ENCODE measurements around the gene GLIPR1L2.

The GLIPR1L2 gene

DNA sequence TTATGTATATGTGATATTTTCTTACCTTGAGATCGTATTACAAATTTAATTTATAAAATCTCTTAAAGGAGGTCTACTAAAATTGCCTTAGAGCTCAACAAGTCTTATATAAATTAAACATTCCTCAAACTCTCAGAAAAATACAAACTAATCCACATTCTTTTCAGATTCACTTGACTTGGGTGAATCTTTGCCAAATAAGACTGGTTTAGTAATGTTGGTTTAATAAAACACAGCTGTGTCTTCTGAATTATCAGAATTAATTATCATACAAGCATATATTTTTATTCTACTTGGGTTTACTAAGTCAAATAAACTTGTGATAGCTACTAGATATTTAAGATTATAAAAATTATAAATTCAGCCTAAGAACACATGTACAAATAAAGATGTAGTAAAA lies 13.3 kb downstream of the GLIPR1L2 start:
- Histone ChIP-seq H2BK12ac (ENCODE audit: low read length in 2 of 2) (no peak overlapping the region), H3K9me3 (ENCODE audit: control insufficient read depth, low read length) (no peaks in the 10 kb centered on the region), H2AFZ (ENCODE audit: low read depth, low read length) (no peak overlapping the region), H3K23ac (ENCODE audit: low read length in 2 of 2) (no peak overlapping the region), H4K91ac (ENCODE audit: low read length) (no peak overlapping the region), H3K4me2 (ENCODE audit: low read length, poor library complexity, severe bottlenecking) (no peak overlapping the region), H3K4me1 (ENCODE audit: control insufficient read depth, insufficient read depth, low read depth, low read length) (no peaks in the 10 kb centered on the region), H3K4ac (ENCODE audit: low read depth in 1 of 2, low read length in 2 of 2) (no peak overlapping the region), H3K9ac (ENCODE audit: low read length) (no peak overlapping the region), H3K27ac (ENCODE audit: low read length, poor library complexity, severe bottlenecking) (no peak overlapping the region), H3K27me3 (ENCODE audit: control insufficient read depth in 1 of 2, insufficient read depth in 1 of 2, low read length in 2 of 2) (no peaks in the 10 kb centered on the region), H2BK5ac (ENCODE audit: low read depth, low read length, poor library complexity, severe bottlenecking) (no peak overlapping the region), H3K18ac (ENCODE audit: low read depth in 1 of 2, low read length in 2 of 2) (no peak overlapping the region), H2AK5ac (ENCODE audit: low read length, severe bottlenecking) (no peak overlapping the region), H3K4me3 (ENCODE audit: insufficient read depth in 1 of 2, low read depth in 1 of 2, low read length in 2 of 2) (no peak overlapping the region), H3K36me3 (ENCODE audit: control insufficient read depth in 1 of 2, insufficient read depth in 2 of 2, low read depth in 1 of 2, low read length in 2 of 2) (no peaks in the 10 kb centered on the region), H3K14ac (ENCODE audit: low read length in 2 of 2) (no peak overlapping the region), H4K8ac (ENCODE audit: low read length) (no peak overlapping the region), H3K79me1 (replicated peaks; ENCODE audit: low read length, poor library complexity, severe bottlenecking) (no peaks in the 10 kb centered on the region), H2BK120ac (ENCODE audit: low read depth, low read length) (no peak overlapping the region), H2BK15ac (ENCODE audit: low read depth, poor library complexity, severe bottlenecking) (no peak overlapping the region)
- WGBS = no CpG with 5 or more reads among the region's 1 CpG
- no peak for DNase-seq

DNA sequence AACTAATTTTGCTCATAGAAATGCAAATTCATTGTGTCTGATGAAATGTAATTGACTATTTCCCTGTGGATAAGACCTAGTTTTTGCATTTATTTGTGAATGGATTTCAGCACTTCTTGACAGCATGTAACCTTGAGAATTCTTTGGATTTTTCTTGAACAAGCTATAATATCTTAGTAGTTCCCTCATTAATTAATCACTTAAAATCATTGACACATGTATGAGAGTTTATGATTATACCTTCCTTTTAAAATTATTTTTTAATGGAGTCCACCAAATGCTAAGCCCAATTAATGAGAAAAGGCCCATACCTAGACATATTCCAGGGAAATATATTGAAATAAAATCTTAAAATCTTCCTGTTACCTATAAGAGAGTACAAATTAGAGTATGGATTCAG lies 16.8 kb downstream of the GLIPR1L2 start:
- Histone ChIP-seq H3K9ac (ENCODE audit: low read length) (no peak overlapping the region), H2BK120ac (ENCODE audit: low read depth, low read length) (no peak overlapping the region), H4K8ac (ENCODE audit: low read length) (no peak overlapping the region), H2AFZ (ENCODE audit: low read depth, low read length) (no peak overlapping the region), H3K18ac (ENCODE audit: low read depth in 1 of 2, low read length in 2 of 2) (no peak overlapping the region), H3K9me3 (ENCODE audit: control insufficient read depth, low read length) (no peaks in the 10 kb centered on the region), H3K27ac (ENCODE audit: low read length, poor library complexity, severe bottlenecking) (no peak overlapping the region), H3K36me3 (ENCODE audit: control insufficient read depth in 1 of 2, insufficient read depth in 2 of 2, low read depth in 1 of 2, low read length in 2 of 2) (no peaks in the 10 kb centered on the region), H3K23ac (ENCODE audit: low read length in 2 of 2) (no peak overlapping the region), H3K4me2 (ENCODE audit: low read length, poor library complexity, severe bottlenecking) (no peak overlapping the region), H3K4me3 (ENCODE audit: insufficient read depth in 1 of 2, low read depth in 1 of 2, low read length in 2 of 2) (no peak overlapping the region), H2BK5ac (ENCODE audit: low read depth, low read length, poor library complexity, severe bottlenecking) (no peak overlapping the region), H3K79me1 (replicated peaks; ENCODE audit: low read length, poor library complexity, severe bottlenecking) (no peaks in the 10 kb centered on the region), H2BK15ac (ENCODE audit: low read depth, poor library complexity, severe bottlenecking) (no peak overlapping the region), H2AK5ac (ENCODE audit: low read length, severe bottlenecking) (no peak overlapping the region), H3K4me1 (ENCODE audit: control insufficient read depth, insufficient read depth, low read depth, low read length) (no peaks in the 10 kb centered on the region), H3K4ac (ENCODE audit: low read depth in 1 of 2, low read length in 2 of 2) (no peak overlapping the region), H2BK12ac (ENCODE audit: low read length in 2 of 2) (no peak overlapping the region), H3K27me3 (ENCODE audit: control insufficient read depth in 1 of 2, insufficient read depth in 1 of 2, low read length in 2 of 2) (no peaks in the 10 kb centered on the region), H4K91ac (ENCODE audit: low read length) (no peak overlapping the region), H3K14ac (ENCODE audit: low read length in 2 of 2) (no peak overlapping the region)
- DNase-seq = no peak

DNA sequence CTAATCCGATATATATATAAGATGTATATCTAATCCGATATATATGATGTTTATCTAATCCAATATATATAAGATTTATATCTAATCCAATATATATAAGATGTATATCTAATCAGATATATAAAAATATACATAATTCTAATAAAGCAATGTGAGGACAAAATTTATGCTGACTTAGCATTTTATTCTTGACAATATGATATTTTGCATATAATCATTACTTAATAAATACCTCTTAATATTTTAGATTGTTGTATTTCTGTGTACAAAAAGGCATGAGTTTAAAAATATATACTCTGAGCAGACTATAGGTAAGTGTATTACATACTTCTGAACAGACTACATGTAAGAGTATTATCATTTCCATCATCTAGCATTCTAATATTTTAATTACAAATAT lies 18.9 kb downstream of the GLIPR1L2 start:
- Histone ChIP-seq H2AK5ac (ENCODE audit: low read length, severe bottlenecking) (no peak overlapping the region), H2BK15ac (ENCODE audit: low read depth, poor library complexity, severe bottlenecking) (no peak overlapping the region), H3K4me2 (ENCODE audit: low read length, poor library complexity, severe bottlenecking) (no peak overlapping the region), H3K27me3 (ENCODE audit: control insufficient read depth in 1 of 2, insufficient read depth in 1 of 2, low read length in 2 of 2) (no peaks in the 10 kb centered on the region), H2BK5ac (ENCODE audit: low read depth, low read length, poor library complexity, severe bottlenecking) (no peak overlapping the region), H2BK120ac (ENCODE audit: low read depth, low read length) (no peak overlapping the region), H3K4me3 (ENCODE audit: insufficient read depth in 1 of 2, low read depth in 1 of 2, low read length in 2 of 2) (no peak overlapping the region), H3K14ac (ENCODE audit: low read length in 2 of 2) (no peak overlapping the region), H4K91ac (ENCODE audit: low read length) (no peak overlapping the region), H2AFZ (ENCODE audit: low read depth, low read length) (no peak overlapping the region), H3K9me3 (ENCODE audit: control insufficient read depth, low read length) (no peaks in the 10 kb centered on the region), H3K27ac (ENCODE audit: low read length, poor library complexity, severe bottlenecking) (no peak overlapping the region), H3K79me1 (replicated peaks; ENCODE audit: low read length, poor library complexity, severe bottlenecking) (no peaks in the 10 kb centered on the region), H3K4ac (ENCODE audit: low read depth in 1 of 2, low read length in 2 of 2) (no peak overlapping the region), H3K36me3 (ENCODE audit: control insufficient read depth in 1 of 2, insufficient read depth in 2 of 2, low read depth in 1 of 2, low read length in 2 of 2) (no peaks in the 10 kb centered on the region), H3K23ac (ENCODE audit: low read length in 2 of 2) (no peak overlapping the region), H4K8ac (ENCODE audit: low read length) (no peak overlapping the region), H3K4me1 (ENCODE audit: control insufficient read depth, insufficient read depth, low read depth, low read length) (no peaks in the 10 kb centered on the region), H2BK12ac (ENCODE audit: low read length in 2 of 2) (no peak overlapping the region), H3K9ac (ENCODE audit: low read length) (no peak overlapping the region), H3K18ac (ENCODE audit: low read depth in 1 of 2, low read length in 2 of 2) (no peak overlapping the region)
- no peak for DNase-seq
- WGBS = no CpG with 5 or more reads among the region's 2 CpGs

DNA sequence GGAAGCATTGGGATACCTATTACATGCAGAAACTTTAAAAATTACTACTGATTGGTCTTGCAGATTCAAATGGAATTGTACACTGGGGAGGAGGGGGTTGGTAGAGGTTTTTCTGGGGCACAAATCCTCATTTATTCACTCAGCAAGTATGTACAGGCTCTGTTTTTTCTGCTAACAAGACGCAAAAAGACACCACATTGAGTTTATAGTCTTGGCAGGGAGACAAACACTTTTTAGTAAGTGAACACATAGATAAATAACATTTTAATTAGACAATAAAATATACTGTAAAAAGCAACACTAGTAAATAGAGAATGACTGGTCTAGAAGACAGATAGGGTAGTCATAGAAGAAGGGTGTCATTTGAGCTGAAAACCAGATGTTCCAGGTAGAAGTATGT lies 23.8 kb downstream of the GLIPR1L2 start:
- Histone ChIP-seq H3K4ac (ENCODE audit: low read depth in 1 of 2, low read length in 2 of 2) (no peak overlapping the region), H3K79me1 (replicated peaks; ENCODE audit: low read length, poor library complexity, severe bottlenecking) (no peaks in the 10 kb centered on the region), H3K18ac (ENCODE audit: low read depth in 1 of 2, low read length in 2 of 2) (no peak overlapping the region), H2BK15ac (ENCODE audit: low read depth, poor library complexity, severe bottlenecking) (no peak overlapping the region), H3K4me2 (ENCODE audit: low read length, poor library complexity, severe bottlenecking) (no peak overlapping the region), H4K8ac (ENCODE audit: low read length) (no peak overlapping the region), H2BK12ac (ENCODE audit: low read length in 2 of 2) (no peak overlapping the region), H2BK120ac (ENCODE audit: low read depth, low read length) (no peak overlapping the region), H3K4me3 (ENCODE audit: insufficient read depth in 1 of 2, low read depth in 1 of 2, low read length in 2 of 2) (no peak overlapping the region), H3K27ac (ENCODE audit: low read length, poor library complexity, severe bottlenecking) (no peak overlapping the region), H3K36me3 (ENCODE audit: control insufficient read depth in 1 of 2, insufficient read depth in 2 of 2, low read depth in 1 of 2, low read length in 2 of 2) (no peaks in the 10 kb centered on the region), H2BK5ac (ENCODE audit: low read depth, low read length, poor library complexity, severe bottlenecking) (no peak overlapping the region), H3K9me3 (ENCODE audit: control insufficient read depth, low read length) (no peaks in the 10 kb centered on the region), H3K14ac (ENCODE audit: low read length in 2 of 2) (no peak overlapping the region), H3K27me3 (ENCODE audit: control insufficient read depth in 1 of 2, insufficient read depth in 1 of 2, low read length in 2 of 2) (no peaks in the 10 kb centered on the region), H3K9ac (ENCODE audit: low read length) (no peak overlapping the region), H3K23ac (ENCODE audit: low read length in 2 of 2) (no peak overlapping the region), H2AK5ac (ENCODE audit: low read length, severe bottlenecking) (no peak overlapping the region), H3K4me1 (ENCODE audit: control insufficient read depth, insufficient read depth, low read depth, low read length) (no peaks in the 10 kb centered on the region), H4K91ac (ENCODE audit: low read length) (no peak overlapping the region), H2AFZ (ENCODE audit: low read depth, low read length) (no peak overlapping the region)
- no peak for DNase-seq
- WGBS = no CpG with 5 or more reads among the region's 1 CpG

Measured in mesenchymal stem cell (in vitro differentiated cells and primary cell).